Fibroblast of the aortic adventitia (primary cell): ENCODE data around the gene ATP8A2. TPM values are rescaled to one million over a fixed set of nuclear protein-coding genes. Genes with fewer than 3 reads are reported as not detected.

Experiments used
- DNase-seq: peaks from one replicate; pipeline ENCODE4 v3.0.0-alpha.2; 2010; ENCODE audit warnings: low read depth
- H3K4me3 ChIP-seq: 2 replicates; pipeline ENCODE4 v1.5.1; 2011; ENCODE audit warnings: low read depth, mild to moderate bottlenecking, control low read depth, low read length, moderate library complexity
- total RNA-seq: library from RNA; depleted of rRNA; stranded (reverse); fragments of >200 nt; gene quantifications from 2 replicates; pipeline ENCODE4 v1.2.3, GENCODE V29; 2012; ENCODE audit warnings: low replicate concordance
- TF ChIP-seq, protein P1 (sequence below): IDR thresholded peaks from 2 replicates; pipeline ENCODE4 v1.5.1; 2011; ENCODE audit warnings: mild to moderate bottlenecking, low read length, control low read depth, inconsistent platforms; ENCODE audit not compliant: insufficient read depth

The ATP8A2 gene
- total RNA-seq, 1 donor = under 0.01 TPM

DNA sequence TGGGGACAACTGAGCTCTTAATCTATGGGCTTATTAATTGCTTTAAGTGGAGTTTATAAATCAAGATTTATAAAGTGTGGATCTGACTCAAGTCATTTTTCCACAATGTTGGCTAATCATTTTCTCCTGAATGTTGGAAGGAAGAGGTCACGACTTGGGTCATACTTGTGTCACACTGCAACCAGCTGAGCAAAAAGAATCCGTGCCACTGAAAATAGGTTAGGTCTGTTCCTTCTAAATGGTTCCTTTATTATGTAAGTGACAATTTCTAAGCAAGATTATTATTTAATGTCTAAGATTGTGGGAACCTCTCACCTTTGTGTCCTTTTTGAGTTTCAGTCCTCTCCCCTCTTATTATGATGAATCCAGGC lies 501.5 kb downstream of the ATP8A2 start:
- TF ChIP-seq, protein P1, sequence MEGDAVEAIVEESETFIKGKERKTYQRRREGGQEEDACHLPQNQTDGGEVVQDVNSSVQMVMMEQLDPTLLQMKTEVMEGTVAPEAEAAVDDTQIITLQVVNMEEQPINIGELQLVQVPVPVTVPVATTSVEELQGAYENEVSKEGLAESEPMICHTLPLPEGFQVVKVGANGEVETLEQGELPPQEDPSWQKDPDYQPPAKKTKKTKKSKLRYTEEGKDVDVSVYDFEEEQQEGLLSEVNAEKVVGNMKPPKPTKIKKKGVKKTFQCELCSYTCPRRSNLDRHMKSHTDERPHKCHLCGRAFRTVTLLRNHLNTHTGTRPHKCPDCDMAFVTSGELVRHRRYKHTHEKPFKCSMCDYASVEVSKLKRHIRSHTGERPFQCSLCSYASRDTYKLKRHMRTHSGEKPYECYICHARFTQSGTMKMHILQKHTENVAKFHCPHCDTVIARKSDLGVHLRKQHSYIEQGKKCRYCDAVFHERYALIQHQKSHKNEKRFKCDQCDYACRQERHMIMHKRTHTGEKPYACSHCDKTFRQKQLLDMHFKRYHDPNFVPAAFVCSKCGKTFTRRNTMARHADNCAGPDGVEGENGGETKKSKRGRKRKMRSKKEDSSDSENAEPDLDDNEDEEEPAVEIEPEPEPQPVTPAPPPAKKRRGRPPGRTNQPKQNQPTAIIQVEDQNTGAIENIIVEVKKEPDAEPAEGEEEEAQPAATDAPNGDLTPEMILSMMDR = no peak
- no peak overlapping the region for H3K4me3 ChIP-seq
- DNase-seq = no peak

DNA sequence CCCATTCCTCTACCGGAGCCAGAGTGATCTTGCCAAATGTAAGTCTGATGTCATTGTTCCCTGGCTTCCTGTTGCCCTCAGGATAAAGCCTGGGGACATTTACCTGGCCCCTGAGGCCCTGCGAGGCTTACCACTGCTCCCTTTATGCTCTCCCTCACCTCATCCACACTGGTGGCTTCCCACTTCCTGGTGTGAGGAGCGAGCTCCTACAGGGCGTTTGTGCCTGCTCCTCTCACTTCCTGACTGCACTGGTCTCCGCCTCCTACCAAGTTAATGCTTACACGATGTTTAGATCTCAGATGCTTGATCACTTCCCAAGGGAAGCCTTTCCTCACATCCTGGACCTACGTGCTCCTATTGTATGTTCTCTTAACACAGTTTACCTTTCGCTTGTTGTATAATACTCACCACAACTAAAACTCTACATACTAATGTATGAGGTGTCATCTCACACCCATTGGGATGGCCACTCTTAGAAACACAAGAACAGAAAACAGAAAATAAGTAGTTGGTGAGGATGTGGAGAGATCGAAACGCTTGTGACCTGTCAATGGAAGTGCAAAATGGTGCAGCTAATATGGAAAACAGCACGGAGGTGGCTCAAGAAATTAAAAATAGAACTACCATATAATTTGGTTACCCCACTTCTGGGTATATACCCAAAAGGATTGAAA lies 502.4 kb downstream of the ATP8A2 start:
- H3K4me3 ChIP-seq = no peak overlapping the region
- DNase-seq = no peak
- TF ChIP-seq, protein P1 = no peak

DNA sequence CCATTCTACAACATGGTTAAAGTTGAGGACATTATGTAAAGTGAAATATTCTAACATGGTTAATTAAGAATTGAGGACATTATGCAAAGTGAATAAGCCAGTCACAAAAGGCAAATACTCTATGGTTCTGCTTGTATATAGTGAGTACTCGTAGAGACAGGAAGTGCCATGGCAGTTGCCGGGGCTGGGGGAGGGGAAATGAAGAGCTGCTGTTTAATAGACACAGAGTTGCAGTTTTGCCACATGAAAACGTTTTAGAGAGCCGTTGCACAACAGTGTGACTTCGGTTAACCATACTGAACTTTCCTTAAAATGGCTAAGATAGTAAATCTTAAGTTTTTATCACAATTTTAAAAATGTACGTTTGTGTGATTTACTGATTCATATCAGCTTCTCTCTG lies 503.1 kb downstream of the ATP8A2 start:
- no peak overlapping the region for H3K4me3 ChIP-seq
- no peak for DNase-seq
- TF ChIP-seq, protein P1 = no peak

DNA sequence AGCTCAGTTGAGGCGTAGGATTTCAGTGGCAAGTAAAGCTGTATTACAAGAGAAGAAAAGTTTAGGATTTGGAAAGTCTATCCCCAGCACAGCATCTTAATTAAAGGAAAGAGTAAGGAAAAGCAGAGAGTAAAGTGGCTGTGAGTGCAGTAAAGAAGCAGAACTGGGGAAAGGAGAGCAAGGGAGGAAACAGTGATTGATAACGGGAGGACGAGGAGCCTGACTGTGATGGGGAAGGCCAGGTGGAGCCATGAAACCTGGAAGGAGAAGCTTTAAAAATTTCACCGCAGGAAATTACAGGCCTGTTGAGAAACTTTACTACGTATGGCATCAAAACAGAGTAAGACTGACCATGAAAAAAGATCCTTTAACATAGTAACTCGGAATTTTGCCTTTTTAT lies 504.5 kb downstream of the ATP8A2 start:
- TF ChIP-seq, protein P1 = no peak
- no peak overlapping the region for H3K4me3 ChIP-seq
- no peak for DNase-seq

DNA sequence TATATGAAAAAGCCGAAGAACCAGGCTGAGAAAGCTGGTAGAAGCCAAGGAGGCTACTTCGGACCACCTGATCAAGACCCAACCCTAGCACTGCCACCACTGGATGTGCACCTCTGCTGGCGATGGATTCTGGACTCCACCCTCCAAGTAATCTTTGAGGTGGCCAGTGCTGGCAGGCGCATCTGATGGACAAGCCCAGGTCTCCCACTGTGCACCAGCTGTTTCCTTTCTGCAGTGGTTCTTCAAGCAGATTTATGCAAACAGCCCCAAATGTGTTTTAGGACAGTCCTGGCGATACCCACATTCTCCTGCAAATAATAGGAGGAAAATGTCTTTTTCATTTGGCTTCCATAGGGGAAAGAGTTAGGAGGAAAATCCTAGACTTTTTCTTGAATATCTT lies 507.7 kb downstream of the ATP8A2 start:
- no peak overlapping the region for H3K4me3 ChIP-seq
- TF ChIP-seq, protein P1 = no peak
- no peak for DNase-seq

DNA sequence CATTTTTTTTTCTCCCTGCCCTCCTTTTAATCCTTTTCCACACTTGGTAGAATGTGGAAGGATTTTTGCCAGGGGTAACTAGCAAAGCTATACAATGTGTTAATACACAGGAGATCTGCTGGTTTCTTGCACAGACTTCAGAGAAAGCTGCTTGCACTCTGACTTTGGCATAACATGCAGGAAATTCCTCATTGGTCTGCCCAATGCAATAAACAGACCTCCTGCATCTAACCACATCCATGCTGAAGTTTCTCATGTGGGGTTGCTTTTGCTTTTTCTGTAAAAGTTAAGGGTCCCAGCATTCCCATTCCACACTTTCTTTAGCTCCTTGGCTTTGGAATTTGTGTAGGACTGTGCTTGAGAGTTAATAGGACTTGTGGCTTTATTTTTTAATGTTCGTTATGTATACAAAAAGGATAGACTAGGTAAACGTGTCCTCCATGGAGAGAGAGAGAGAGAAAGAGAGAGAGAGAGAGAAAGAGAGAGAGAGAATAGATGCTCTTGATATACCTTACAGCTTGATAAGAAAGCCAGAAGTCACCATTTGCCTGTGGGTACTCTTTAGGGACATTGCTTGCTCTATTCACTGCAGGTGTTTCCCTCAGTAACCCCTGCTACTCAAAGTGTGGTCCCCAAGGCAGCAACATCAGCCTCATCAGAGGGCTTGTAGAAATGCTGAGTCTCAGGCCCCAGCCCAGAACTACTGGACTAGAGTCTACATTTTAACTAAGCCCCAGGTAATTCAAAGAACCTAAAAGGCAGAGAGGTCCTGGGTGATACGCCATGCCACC lies 509.6 kb downstream of the ATP8A2 start:
- TF ChIP-seq, protein P1 = no peak
- no peak overlapping the region for H3K4me3 ChIP-seq
- DNase-seq = no peak
